Stimulated activated CD8-positive, alpha-beta memory T cell treated with anti-CD3 and anti-CD28 coated beads, Interleukin-15, amount 100 ng/mL, for 4 hours (primary cell): ENCODE data around the gene PTPN6.
"Not testable (repeated sequence)": the region's sequence is repeated elsewhere in the genome, so short reads cannot be mapped to it uniquely, and the experiment has no call there.

ENCODE experiments used
- DNase-seq, 2 donors: peaks; one replicate each; pipeline ENCODE4 v3.0.0-alpha.2; 2020; ENCODE audit warnings: low read depth in 2 of 2

The PTPN6 gene

DNA sequence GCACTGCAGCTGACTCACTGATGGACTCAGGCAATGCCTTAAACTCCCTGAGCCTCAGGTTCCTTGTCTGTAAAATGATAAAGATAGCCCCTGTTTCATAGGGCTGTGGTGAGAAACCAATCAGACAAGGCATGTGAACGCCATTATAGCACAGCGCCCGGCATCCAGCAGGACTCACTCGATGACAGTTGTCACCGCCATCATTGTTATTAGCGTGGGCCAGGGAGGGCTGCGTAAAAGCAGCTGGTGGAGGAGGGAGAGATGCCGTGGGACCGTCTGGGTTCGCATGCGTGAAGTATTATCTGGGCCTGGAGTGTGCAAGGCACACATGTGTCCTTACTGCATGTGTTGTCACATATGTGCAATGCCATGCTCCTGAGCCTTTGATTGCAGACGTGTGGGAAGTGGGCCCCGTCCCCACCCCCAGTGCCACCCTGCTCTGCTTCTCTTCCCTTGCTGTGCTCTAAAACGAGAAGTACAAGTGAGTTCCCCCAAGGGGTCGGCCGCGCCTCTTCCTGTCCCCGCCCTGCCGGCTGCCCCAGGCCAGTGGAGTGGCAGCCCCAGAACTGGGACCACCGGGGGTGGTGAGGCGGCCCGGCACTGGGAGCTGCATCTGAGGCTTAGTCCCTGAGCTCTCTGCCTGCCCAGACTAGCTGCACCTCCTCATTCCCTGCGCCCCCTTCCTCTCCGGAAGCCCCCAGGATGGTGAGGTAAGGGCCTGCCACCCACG, at the start of gene PTPN6:
TSS of gene PTPN6 (plus strand) at position 546 of the 730 bp plus-strand sequence. CDS start at position 703, 157 bp downstream.
- DNase-seq = peak; percentile 62 to 67

DNA sequence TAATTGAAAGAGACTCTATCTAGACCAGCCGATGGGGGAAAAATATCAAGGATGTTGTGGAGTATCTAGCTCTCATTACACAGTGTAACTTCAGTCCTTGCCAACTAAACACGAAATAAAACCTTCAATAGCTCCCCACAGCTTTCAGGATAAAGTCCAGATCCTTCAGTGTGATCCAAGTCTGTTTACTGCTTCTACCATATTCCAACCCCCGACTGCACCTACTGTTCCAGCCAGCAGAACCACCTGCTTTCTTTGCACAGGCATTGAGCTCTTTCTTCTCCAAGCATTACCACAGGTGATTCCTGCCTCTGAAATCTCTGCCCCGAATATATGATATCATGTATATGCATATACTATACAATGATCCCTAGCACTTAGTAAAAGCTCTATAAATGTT, 48.7 kb upstream of the PTPN6 start:
- no peak for DNase-seq

DNA sequence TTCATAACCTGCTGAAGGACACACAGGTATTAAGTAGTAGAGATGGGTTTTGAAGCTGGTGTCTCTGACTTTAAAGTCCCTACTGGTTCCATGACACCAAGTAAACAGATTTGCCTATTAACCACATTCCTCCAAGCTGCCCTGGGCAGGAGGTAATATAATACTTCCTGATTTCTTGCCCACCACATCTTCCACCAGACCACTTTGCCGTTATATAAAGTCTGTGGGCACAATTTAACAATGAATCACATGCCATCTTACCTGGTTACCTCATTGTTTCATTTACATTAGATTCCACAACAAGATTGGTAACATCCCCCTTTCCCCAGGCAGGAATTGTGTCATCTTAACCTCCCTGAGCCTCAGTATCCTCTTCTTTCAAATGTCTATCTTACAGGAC, 47.4 kb upstream of the PTPN6 start:
- no peak for DNase-seq

DNA sequence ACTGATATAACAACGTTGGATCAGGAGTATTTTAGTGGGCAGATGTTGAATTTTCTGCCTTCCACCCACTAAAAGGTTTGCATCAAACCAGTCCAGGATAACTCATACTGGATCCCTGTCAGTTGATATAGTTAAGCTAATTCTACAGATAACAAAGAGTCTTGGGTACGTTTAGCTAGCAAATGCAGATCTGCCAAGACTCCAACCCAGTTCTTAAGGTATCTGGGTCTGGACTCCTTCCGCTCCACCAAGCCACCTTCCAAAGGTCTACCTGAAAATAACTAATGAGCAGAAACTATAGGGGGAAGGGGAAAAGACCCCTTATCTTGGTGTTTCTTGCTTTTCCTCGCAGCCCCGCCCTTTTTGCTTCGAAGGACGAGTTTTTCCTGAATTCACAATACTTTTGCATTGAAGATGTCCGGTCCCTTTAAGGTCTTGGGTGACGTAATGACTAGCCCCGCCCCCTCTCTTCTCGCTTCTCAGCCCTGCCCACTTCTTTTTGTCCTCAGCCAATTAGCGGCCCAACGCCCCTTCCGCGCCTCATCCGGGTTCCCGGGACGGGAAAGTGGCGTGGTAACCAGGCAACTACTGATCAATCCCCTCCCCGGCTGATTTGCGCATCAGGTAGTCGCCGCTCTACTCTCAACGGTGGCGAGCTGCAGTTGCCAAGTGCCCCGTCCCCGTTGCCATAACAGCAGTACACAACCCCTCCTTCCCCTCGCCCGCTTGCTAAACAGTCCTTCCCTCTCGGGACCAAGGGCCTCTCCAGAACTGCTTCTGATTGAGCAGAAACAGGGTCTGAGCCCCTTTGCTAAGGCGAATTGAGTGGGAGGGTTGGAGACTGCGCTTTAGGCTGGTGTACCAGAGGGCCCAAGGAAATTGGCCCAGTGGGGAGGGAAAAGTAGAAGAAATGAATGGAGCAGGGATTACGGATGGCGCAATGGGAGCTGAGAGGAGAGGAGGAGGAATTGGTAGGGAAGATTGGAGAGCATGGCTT, 46.6 kb upstream of the PTPN6 start, which contains the start of gene LRRC23:
TSS of gene LRRC23 (plus strand) at position 543 of the 997 bp plus-strand sequence. CDS start 812 bp downstream, outside the sequence.
- DNase-seq = peak; percentile 89 to 94

DNA sequence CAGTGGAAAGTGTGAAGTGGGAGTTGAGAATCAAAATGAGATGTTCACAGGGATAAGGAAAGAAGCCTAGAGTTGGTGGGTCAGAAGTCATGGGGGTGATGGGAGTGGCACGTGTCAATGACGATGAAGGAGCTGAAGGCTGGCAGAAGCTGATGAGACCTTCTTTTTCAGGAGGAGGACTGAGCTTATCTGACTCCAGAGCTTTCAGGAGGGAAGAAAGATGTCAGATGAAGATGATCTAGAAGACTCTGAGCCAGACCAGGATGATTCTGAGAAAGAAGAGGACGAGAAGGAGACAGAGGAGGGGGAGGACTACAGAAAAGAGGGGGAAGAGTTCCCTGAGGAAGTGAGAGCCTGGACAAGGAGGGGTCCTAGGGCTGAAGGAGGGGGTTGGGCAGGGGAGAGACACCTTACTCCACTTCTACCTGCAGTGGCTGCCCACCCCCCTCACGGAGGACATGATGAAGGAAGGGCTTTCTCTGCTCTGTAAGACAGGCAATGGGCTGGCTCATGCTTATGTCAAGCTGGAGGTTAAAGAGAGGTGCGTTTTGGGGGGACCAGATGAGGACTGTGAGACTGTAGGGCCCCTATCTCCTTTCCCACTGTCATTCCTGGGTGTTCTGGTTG, 45.6 kb upstream of the PTPN6 start:
- DNase-seq = no peak

DNA sequence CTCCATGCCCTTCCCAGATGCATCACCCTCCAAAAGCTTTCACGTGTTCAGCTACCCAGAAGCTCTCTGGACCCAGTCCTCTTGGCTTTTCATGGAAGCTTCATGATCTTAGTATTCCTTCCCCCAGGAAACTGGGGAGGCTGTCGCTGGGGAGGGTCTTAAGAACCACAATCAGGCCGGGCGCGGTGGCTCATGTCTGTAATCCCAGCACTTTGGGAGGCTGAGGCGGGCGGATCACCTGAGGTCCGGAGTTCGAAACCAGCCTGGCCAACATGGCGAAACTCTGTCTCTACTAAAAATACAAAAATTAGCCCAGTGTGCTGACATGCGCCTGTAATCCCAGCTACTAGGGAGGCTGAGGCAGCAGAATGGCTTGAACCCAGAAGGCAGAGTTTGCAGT, 43.0 kb upstream of the PTPN6 start:
- DNase-seq = not testable (repeated sequence)

DNA sequence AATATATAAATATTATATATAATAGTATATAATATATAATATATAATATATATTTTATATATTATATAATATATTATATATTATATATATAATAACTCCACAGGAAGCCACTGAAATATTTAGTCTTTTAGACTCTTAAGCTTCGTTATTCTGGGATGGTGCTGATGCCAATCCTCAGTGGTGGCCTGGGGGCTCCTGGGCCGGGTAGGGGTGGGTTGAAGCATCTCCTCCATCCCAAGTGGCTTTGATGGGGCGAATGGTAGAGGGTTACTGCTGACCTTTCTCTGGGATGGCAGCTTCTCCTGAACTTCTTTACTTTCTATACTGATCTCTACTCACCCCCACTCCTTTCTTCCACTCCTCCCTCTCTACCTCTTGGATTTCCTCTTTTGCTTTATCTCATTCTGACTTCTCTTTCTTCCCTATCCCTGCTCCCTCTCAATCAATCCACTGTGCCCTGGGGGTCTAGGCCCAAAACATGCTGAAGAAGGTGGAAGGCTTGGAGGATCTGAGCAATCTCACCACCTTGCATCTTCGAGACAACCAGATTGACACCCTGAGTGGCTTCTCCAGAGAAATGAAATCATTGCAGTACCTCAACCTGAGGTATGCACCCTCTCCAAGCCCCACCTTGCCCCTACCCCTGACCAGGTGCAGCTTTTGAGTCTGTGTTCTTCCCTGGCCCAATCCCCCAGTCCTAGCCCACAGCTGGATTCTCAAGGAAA, 41.6 kb upstream of the PTPN6 start:
- DNase-seq = no peak

DNA sequence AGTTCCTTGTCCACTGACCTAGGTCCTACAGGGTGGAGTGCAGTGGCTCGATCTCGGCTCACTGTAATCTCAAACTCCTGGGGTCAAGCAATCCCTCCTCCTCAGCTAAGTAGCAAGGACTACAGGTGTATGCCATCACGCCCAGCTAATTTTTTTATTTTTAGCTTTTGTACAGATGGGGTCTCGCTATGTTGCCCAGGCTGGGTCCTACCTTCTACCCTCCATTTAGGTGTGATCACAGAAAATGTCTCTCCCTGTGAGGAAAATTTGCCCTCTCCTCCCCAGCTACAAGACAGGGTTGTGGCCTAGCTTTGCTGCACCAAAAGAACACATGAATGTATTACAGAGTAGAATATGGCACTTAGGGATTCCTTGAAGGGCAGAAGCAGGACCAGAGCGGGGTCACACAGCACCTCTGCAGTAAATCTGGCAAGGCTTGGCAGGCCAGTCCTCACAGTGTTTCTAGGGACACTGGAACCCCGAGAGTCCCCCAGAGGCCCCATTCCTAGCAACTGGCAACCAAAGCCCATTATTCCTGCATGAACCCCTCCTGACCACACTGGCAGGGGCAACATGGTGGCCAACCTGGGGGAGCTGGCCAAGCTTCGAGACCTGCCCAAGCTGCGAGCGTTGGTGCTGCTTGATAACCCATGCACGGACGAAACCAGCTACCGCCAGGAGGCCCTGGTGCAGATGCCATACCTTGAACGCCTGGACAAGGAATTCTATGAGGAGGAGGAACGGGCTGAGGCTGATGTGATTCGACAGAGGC, 38.8 kb upstream of the PTPN6 start:
- DNase-seq = no peak

DNA sequence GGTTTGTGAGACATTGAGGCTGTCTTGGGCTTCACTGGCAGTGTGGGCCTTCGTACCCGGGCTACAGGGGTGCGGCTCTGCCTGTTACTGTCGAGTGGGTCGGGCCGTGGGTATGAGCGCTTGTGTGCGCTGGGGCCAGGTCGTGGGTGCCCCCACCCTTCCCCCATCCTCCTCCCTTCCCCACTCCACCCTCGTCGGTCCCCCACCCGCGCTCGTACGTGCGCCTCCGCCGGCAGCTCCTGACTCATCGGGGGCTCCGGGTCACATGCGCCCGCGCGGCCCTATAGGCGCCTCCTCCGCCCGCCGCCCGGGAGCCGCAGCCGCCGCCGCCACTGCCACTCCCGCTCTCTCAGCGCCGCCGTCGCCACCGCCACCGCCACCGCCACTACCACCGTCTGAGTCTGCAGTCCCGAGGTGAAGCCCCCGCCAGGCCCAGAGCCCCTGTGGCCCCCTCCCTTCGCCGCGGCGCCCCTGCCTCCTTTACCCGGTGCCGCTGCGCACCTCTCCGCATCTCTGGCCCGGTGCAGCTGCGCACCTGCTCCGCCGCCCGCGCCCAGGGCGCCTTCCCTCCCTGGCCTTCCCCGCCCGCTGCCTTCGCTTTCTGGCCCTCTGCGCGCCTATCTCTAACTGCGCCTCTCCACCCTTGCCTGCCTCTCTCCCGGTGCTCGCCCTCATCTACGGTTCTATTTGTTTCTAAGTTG, 36.8 kb upstream of the PTPN6 start, which contains the start of gene ENO2:
TSS of gene ENO2 (plus strand) at position 335 of the 701 bp plus-strand sequence. CDS start 1,253 bp downstream, outside the sequence.
- peak; percentile 76 to 79 for DNase-seq

DNA sequence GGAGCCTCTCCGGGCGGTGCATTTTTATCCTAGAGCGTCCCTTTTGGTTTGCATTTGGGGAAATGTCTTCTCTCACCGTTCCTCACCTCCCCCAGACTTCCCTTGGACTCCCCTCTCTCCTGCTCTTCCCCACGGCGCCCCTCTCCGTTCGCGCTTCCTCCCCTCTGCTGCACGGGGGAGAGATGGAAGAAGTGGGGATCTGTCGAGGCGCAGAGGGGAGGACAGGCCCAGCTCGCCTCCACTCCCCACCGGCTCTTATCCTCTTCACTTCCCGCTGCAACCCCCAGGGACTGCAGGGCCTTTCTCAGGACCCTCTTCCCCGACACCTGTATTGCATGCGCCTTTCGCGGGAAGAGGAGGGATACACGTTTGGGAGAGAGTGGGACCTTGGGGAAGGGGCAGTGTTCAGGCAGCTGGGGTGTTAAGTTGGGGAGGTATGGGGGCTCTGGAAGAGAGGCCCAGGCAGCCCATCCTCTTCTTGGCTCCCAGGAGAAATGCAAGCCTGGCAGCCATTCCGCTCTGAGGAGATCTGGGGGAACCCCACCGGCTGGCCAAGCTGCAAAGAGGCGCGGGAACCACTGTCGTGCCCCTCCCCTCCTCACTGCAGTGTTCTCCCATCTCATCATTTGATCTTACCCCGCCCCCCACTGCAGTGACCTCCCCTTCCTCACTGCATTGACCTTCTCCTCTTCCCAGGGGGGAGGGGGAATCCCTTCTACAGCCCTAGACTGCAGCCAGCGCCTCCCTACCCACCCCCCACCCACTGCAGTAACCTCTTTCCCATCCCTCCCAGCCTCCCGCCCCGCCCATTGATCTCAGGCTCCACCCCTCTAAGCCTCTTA, 36.0 kb upstream of the PTPN6 start:
- no peak for DNase-seq

DNA sequence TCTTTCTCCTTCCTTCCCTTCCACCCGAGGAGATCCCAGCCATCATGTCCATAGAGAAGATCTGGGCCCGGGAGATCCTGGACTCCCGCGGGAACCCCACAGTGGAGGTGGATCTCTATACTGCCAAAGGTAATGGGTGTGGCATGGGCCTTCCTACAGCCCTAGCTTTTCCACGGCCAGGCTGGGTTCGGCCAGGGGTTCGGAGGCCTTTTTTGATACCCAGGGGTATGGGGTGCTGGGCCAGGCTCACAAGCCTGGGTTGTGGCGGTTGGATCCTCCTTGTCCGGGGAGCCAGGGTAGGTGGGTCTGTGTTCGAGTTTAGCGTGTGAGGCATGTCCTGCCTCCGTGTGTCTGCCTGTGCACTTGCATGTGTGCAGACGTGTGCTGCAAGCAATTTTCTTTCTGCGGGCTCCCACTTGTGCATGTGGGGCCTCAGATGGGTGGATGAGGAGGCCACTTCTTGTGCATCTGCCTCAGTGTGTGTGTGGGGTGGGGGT, 35.3 kb upstream of the PTPN6 start:
- no peak for DNase-seq

DNA sequence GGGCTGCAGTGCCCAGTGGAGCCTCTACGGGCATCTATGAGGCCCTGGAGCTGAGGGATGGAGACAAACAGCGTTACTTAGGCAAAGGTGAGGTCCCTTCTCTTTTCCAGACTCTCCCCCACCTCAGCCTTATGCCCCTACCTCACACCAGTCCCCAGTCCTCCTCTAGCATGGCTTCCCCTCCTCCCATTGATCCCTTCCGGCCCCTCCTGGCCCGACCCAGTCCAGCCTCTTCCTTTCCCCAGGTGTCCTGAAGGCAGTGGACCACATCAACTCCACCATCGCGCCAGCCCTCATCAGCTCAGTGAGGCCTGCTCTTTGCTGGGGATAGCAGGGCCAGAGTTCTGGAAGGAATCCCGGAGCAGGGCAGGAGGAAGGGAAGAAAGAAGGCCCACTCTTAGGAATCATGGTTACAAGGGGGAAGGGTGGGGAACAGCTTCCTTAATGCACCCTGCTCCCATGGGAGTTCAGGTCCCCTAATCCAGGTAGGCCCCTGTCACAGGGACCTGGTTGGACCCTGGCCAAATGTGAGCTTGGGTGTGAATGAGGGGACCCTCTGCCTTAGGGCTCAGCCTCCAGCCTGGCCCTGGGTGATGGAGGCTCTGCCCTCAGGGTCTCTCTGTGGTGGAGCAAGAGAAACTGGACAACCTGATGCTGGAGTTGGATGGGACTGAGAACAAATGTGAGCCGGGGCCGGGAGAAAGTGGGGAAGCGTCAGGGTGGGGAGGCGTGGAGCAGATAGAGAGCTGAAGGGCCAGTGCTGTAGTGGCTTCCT, 34.5 kb upstream of the PTPN6 start:
- DNase-seq = no peak

DNA sequence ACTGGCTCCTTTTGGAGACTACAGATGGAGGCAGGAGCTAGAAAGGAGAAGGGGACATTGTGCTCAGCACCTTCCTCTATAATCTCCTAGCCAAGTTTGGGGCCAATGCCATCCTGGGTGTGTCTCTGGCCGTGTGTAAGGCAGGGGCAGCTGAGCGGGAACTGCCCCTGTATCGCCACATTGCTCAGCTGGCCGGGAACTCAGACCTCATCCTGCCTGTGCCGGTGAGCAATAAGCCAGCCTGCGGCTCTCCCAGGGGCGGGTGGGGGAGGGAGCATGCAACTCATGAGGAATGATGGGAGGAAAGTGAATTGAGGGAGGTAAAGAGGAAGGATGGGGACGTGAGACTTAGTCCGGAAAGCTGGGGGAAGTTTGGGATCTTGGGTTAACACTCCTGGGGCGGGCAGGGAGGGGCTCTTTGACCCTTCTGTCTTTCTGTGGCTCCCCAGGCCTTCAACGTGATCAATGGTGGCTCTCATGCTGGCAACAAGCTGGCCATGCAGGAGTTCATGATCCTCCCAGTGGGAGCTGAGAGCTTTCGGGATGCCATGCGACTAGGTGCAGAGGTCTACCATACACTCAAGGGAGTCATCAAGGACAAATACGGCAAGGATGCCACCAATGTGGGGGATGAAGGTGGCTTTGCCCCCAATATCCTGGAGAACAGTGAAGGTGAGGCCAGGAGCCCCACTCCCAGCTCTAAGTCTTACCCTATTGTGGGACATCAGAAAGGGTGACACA, 33.5 kb upstream of the PTPN6 start:
- DNase-seq = no peak

DNA sequence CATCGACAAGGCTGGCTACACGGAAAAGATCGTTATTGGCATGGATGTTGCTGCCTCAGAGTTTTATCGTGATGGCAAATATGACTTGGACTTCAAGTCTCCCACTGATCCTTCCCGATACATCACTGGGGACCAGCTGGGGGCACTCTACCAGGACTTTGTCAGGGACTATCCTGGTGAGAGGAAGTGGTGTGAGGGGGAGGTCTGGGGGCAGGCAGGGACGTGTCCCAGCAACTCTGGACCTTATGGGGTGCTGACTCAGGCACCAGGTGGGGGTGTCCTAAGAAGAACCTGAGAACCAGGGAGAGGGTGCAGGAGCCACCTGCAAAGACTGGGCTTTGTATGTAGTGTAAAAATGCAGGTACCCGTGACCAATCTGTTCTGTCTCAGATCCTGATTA, 31.6 kb upstream of the PTPN6 start:
- DNase-seq = no peak

DNA sequence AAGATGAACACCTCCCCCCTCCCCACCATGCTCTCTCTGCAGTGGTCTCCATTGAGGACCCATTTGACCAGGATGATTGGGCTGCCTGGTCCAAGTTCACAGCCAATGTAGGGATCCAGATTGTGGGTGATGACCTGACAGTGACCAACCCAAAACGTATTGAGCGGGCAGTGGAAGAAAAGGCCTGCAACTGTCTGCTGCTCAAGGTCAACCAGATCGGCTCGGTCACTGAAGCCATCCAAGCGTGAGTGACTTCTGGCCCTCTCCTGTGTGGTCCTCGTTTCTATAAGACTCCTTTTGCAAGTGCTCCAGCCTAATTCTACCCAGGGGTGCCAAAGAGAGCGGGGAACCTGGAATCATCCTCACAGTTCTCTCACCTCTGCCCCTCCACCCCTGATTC, 29.6 kb upstream of the PTPN6 start:
- no peak for DNase-seq

DNA sequence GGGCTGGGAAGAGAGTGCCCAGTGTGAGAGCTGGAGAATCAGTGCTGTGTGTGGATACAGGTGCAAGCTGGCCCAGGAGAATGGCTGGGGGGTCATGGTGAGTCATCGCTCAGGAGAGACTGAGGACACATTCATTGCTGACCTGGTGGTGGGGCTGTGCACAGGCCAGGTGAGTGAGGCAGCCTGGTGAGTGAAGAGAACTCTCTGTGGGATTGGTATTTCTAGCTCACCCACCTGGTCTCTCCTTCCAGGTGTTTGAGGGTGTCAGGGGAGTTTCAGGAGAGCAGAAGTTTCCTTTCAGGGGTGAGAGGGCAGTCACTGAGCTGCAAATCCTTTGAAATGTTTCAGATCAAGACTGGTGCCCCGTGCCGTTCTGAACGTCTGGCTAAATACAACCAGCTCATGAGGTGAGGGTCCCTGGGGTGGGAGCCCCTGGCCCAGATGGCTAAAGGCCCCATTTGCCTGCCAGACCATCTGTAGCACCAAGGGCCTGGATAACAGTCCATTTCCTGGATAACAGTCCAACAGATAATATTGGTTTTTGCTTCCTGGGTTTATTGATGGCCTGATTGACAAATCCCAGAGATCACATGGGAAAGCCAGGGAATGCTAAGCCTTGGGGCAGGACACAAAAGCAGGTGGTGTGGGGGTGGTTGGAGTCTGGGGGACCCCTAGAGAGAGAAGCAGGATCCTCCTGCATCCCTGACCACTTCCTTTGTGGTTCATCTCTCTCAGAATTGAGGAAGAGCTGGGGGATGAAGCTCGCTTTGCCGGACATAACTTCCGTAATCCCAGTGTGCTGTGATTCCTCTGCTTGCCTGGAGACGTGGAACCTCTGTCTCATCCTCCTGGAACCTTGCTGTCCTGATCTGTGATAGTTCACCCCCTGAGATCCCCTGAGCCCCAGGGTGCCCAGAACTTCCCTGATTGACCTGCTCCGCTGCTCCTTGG, 28.9 kb upstream of the PTPN6 start:
- no peak for DNase-seq
